ENCODE results near the gene CDCP2.
A peak's percentile ranks its signal among the peaks of the same experiment; 100 is the strongest.

The CDCP2 gene

DNA sequence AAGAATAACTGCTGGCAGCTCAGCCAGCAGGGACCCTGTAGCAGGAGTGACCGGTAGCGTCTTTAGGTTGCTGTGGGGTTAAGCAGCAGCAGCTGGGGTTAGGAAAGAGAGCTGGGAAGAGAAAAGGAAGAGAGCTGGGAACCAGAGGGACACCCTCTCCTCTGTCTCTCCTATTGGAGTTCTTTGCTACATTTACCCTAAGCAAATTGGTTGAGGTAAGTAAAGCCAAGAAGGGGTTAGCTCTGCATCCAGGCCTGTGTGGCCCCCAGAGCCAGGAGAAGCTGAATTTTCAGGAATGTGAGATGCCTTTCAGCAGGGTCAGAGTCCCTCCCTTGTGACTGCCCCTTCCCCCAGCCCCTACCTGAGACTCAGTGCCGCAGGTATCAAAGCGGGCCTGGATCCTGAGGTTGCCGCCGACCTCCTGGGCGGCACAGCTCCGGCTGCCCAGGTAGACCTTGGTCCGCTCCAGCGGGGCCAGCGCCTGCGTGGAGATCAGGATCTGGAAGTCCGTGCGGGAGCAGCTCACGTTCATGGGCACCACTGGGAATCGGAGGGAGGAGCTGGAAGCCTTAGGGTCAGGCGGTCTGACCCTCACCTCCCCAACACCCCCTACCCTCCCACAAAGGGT, 16.4 kb downstream of the CDCP2 start:
- DNase-seq: no peak

DNA sequence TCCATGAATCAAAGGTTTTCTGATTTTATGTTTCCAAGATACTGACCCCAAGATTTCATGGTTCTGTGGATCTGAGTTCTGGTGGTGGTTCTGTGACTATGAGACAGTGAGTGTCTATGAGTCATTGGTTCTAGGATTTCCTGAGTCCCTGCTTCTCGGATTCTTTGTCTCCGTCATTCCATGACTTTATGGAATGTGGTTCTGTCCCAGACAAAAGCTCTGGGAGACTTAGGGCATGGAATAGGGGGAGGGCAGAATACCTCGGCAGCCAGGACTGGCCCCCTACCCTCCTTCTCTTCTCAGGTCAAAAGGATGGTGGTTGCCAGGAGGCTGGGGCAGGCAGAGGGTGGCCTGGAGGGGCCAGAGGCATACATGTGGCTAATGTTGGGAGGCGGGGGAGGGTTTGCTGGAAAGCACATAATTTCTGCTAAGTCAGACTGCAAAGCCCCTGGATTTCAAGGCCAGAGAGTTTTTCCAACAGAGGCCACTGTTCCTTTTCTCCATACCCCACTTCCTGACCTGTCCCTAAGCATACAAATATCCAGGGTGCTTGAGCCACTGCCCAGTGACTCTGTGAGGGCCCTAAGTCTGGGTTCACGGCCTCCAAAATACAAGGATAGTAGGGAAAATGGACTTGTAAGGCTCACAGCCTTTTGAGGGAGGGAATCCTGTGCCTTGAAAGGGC, 17.2 kb downstream of the CDCP2 start:
- peak; percentile 84 for DNase-seq

DNA sequence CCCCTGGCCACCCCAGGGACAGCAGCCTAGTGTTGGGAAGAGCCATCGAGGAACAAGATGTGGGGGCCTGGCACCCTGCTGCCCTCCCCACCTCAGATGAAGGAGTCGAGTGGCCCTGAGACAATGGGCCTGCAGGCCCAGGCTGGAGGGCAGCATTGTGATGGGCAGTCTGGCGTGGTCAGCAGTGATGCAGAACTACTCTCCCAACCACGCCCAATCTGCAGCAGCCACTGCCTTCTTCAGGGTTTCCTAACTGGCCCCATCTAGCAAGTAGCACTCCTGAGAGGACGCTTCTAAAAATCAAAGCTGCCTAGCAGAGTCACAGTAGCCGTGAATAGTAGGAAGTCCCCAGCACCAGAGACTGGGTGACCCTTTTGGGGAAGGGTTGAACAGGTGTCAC, 18.5 kb downstream of the CDCP2 start:
- DNase-seq: no peak

DNA sequence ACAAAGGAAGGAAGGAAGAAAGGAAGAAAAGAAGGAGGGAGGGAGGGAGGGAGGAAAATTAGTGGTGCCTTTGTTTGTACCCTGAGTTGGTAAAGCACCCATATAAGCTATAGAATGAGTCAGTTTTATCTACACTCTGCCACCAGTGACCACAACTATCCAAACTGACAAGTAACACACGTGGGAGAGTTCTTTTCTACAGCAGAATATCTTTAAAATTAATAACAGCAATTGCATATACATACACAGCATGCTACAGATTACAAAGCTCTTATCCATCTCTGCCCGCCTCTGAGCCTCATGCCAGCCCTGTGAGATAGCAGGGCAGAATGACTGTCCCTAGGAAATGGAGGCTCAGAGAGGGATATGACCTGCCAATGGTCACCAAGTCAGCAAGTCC, 20.3 kb downstream of the CDCP2 start:
- peak; percentile 27 for DNase-seq

DNA sequence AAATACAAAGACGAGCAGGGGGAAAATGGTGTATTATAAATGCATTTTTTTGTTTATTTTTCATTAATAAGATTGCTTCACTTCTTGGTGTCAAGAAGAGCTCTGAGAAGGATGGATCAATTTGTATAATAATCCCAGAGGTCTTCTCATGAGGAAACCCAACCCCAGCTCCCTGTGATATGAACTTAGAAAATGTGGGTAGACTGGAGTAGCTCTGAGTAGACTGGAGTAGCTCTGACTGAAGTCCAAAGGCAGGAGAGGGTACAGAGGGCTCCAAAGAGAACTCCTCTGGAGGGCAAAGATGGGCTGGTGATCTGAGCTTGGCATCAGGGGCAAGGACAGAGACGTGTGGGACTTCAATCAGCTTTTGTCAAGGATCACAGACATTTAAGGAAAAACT, 21.4 kb downstream of the CDCP2 start:
- no peak for DNase-seq

DNA sequence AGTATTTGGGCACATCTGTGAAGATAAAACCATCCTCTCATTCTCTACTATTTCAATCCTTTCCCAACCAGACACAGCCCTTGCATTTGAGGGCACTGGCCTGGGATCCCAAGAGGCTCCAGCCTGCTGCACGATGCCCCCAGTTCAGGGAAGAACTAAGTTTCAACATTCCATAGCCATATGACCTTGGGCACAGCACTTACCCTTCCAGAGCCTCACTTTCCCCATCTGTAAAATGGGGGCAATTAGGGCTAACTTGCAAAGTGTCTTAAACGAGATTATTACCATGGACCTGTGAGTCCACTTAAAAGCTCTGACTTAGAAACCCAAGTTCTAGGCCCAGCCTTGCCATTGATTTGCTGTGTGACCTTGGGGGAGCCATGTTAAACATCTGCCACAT, 22.9 kb downstream of the CDCP2 start:
- DNase-seq: no peak

DNA sequence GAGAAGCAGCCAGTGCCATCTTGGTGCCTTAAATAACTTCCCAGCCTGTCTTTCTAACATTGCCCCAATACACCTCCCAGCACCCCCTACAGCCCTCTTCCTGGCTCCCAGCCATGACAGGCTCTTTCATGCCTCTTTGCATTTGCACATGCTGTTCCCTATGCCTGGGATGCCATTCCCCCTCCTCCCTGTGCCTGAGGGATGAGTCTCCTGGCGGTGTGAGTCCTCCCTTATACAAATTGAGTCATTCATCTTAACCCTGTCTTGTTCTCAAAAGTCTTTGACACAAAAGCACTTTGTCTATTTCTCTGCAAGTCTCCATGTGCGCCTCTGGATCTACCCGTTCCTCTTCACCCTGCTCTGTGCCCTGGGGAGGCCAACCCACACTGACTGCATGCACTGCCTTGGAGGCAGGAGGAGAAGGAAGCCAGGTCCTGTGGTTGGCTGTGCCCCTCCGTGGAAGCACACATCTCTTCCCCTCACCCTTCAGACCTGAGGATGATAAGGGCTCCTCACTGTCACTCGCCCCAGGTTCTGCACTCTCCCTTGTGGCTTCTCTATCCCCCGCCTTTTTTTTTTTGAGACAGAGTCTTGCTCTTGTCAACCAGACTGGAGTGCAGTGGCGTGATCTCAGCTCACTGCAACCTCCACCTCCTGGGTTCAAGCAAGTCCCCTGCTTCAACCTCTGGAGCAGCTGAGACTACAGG, 25.1 kb downstream of the CDCP2 start:
- DNase-seq: no peak

DNA sequence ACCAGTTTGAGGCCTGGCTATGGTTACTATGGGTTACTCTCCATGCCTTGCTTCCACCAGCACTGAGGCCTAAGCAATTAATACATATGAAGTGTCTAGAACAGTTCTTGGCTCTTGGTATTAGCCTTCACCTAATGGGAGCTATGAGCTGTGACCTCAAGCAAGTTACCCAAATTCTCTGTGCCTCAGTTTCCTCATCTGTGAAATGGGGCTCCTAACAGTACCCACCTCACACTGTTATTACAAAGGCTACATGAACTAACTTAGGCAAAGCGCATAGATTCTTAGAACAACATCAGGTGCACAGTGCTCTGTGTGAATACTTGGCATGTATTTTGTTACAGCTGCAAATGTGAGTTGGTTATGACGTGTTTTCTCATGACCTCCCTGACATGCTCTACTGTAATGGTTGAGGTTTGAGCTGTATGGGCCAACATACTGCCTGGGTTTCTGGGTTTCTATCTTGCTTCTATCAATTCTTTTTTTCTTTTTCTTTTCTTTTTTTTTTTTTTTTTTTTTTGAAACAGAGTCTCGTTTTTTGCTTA, 26.5 kb downstream of the CDCP2 start:
- no peak for DNase-seq

DNA sequence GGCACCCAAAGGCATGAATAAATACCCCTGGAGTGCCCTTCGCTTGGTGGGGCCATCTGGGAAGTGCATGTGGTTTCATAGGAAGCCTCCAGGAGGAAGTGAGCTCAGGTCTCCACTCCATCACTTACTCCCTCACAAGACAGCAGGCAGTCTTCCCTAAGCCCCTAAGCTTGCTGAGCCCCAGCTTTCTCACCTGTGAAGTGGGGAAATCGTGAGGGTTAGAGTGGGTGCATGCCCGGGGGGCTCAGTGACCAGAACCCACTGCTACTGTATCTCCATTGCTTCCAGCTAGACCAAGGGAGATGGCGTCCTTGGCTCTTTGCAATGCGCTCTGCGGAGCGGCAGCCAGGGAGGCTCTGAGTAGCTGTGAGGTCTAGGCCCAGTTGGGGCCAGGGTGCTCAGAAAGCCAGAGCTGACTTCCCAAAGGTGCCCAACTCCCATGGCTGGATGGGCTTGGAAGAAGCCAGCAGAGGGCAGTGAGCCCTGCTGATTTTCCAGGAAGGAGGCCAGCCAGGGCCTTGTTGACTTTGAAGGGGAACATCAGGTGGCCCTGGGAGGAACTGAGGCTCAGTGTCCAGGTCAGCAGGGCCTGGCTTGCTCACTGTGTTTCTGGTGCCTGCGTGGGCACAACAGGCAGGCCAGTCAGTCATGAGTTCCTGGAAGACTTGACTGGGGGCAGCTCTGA, 27.3 kb downstream of the CDCP2 start:
- no peak for DNase-seq

DNA sequence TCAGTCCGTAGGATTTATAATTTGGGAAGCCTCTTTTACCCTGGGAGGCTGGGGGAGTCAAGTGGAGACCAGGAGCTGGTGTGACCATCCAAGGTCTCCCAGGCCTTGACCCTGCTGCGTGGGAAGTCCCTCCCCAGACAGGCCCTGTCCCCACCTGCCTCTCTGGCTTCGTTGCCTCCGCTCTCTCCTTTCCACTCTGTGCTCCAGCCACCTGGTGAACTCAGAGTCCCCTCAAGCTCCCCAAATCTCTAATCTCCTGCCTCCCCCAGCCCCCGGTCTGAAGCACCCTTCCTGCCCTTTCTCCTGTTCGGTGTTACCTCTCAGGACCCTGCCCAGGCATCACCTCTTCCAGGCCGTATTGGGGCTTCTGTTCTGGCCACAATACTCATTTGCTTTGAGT, 27.9 kb downstream of the CDCP2 start:
- no peak for DNase-seq

DNA sequence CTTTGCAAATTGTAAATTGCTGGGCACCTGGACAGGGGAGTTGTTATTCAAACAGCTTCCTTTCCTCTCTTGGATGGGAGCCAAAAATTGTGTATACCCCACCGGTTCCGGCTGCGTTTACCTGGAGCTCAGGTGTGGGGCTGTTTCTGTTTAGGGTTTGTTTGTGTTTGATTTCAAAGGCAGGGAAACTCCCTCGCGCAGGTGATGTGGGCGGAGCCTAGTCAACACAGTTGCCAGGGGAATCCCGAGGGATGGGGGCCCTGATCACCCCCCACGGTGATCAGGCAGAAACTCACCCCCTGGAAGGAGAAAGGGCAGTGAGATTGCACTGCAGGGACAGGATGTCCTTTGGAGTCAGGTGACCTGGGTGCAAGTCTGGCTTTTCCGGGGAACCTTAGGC, 28.3 kb downstream of the CDCP2 start:
- no peak for DNase-seq

DNA sequence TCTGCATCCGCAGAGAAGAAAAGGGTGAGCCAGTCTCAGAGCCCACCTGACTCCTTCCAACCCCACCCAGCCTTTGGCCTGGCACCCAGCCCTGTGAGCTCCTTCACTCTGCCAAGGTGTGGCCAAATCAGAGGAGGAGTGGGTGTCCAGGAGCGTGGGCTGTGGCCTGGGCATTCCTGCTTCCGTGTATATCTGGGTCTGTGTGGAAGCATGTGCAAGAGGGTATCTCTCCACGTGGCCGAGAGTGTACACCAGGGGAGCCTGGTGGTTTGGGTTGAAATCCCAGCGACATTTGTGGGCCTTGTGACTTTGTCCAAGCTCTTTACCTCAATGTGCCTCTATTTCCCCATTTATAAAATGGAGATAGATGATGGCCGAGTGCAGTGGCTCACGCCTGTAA, 29.8 kb downstream of the CDCP2 start:
- no peak for DNase-seq

DNA sequence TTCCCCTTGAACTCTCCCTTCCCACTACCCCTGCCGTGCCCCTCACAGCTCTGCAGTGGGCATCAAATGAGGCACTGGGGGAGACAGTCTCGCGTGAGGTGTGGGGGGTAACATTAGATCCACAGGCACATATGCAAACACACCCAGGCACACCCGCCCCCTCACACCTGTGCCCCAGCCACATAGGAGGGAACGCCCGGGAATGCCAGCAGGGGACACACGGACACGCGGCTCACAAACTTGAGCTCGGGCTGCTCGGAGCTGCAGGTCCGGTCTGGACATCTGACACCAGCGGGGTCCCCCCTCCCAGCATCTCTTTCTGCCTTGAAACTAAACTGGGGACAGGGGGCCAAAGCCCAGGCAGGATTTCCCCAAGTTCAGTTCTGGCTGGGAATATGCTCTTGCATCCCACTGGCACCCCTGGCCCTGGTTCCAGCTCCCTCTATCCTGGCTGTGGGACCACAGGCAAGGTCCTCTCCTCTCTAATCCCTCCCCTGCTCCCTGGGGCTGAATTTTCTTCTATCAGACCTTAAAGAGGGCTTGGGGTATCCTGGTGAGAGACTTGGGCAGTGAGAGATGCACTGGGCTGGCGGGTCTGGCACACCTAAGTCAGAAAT, 30.6 kb downstream of the CDCP2 start:
- DNase-seq: no peak

DNA sequence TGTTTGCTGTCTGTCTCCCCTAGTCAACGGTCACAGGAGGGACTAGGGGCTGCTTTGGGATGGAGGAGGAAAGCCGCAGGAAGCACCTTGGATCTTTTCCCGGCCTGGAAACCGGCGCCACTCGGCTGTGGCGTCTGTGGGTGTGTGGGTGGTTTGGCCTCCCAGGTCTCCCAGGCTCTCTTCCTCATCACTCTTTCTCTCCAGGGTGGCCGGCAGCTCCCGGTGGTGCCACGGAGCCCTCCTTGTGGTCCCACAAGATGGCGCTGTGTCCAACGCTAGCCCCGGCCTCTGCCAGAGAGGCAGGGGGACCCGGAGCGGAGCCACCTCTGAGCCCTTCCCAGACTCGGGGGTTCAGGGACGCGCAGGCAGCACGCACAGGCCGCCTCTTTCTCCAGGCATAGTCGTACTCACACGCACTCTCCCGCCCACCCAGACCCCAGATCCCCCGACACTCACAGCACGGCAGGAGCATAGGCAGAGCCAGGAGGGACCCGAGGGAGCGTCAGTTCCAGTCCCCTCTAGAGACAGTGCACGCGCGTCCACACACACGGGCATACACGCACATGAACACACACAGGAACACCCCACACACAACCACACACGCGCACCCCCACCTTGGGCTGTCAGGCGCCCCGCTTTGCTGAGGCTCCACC, 31.2 kb downstream of the CDCP2 start:
- DNase-seq: peak; percentile 87

DNA sequence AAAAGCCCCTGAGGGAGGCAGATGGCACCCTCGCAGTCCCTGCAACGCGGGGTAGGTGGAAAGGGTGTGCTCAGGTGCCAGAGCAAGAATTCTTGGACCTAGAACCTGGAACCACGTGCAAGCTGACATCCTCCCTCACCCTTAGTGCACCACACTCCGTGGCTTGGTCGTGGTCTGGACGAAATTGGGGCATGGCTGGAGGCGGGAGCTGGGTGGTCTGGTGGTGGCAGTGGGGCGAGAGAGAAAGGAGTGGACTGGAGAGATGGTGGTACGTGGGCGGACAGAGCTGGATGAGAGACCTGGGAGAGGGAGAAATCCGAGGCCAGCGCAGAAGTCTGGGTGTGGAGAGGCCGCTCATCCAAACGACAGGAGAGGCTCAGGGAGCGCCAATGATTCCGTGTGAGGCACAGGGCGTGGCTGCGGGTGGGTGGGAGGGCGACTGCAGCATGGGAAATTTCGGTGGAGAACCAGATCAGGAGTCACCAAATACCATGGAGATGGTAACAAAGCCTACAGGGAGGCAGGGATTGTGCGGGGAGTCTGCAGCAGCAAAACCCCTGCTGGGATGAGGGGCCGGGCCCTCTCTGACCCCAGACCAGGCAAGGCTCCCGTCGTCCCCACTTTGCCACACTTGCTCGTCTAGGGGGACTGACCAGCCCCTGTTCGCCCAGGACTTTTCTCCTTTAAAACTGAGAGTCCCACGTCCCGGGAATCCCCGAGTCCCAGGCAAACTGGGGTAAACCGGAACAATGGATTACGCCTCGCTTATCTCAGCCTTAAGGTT, 31.9 kb downstream of the CDCP2 start:
- no peak for DNase-seq

DNA sequence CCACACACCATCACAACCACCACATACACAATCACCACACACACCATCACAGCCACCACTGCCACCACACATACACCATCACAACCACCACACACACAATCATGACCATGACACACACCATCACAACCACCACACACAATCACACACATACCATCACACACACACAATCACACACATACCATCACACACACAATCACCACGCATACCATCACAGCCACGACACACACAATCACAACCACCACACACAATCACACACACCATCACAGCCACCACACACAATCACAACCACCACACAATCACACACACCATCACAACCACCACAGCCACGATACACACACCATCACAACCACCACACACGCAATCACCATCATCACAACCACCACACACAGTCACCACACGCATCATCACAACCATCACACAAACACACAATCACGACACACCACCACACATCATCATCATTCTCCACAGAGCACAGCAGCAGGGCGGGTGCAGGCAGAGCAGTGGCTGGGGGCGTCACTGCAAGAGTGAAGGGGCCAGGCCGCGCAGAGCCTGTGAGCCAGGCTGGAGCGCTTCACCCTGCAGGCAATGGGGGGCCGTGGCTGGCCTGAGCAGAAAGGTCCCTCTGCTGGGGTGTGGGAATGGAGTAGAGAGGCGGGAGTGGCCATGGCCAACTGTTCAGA, 32.6 kb downstream of the CDCP2 start:
- DNase-seq: no peak

DNA sequence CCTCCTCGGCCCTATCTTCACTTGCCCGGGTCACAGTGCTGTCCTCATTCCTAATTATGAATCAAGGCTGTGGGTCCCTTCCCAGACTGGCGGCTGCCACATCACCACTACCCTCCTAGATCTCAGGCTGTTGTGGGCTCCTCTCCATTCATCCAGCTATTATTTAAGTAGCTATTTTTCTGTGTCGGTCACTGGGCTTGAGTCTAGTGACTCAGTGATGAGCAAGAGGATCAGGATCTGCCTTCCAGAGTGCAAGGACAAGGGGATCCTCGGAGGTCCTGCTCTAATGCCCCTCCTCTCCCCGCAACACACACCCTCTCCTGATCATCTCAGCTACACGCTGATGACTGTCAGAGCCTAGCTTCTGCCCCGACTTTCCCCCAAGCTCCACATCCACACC, 34.1 kb downstream of the CDCP2 start:
- DNase-seq: peak; percentile 87

DNA sequence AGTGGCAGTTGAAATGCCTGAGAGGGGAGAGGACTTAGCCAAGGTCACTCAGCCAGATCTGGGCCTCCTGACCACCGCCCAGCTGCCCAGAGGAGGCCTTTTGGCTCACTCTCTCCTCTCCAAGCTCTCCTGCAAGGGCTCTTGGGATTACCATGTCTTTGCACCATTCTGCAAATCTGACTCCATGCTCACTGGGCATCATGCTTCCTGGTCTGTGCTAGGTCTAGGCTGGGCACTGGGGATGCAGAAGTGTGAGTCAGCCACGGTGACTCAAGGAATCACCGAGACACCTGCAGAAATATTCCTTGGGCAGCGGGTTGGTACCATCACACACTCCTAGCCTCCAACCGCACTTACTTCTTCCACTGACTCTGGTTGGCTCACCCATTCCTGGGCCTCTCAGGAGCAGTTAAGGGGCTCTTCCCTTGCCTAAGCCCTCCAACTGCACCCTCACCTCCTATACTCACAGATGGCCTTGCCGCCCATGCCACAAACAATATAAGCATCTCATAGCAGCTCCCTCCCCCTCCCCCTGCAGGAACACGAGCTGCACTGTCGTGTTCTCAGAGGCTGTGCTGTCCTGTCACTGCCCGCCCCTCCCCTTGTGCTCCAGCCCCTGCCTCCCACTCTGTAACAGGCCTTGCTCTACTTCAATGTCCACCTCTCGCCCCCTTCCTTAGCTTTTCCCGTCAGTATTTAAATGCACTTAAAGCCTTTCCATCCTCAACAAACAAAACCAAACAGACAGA, 34.8 kb downstream of the CDCP2 start:
- DNase-seq: no peak

DNA sequence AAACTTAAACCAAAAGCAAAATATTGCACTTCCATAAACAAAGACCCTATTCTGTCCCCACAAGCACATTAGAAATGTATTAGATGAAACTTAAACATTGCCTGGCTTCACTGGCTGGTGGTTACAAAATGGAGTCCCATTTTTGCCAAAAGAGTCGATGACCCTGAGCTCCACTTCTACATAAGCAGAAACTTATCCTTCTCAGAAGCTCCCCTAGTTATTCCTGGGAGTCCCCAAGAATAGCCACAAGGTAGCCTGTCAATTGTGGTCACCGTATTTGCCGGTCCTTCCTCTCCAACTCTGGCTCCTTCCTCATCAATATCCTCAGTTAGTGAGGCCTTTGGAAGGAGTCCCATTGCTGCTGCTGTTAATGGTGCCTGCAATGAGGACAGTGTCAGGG, 37.3 kb downstream of the CDCP2 start:
- no peak for DNase-seq

DNA sequence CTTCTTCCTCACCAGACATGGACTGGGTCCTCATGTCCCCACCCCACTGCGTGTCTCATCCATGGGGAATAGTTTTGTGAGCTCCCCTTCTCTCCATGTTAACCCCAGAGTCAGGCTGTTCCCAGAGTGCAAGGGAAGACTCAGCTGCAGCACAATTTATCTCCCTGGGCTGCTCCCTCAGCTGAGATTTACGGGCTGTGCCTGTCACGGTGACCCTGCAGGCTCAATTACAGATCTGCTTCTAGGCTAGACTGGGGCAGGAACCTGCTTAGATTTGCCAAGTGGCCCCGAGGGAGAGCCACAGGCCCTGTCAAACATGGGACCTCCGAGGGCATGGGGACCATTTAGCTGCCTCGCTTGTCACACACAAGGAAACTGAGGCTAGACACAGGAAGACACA, 37.8 kb downstream of the CDCP2 start:
- DNase-seq: no peak
